K562 (cell line): Measurements from ENCODE around the gene HMGN1. TPM values are rescaled to one million over a fixed set of nuclear protein-coding genes. Genes with fewer than 3 reads are reported as not detected.
A peak's percentile ranks its signal among the peaks of the same experiment; 100 is the strongest.

Source experiments
- ATAC-seq: fragments of 200-7000 bp; cut with Tn5 transposase; 3 replicates; pipeline ENCODE4 v1.9.1; 2020; ENCODE audit warnings: moderate library complexity
- BruUV-seq: library from RNA; stranded (reverse); fragments of 400-500 nt; replicated peaks from 2 replicates; lab custom pipeline; 2021; lab: Mats Ljungman, UMichigan
- CTCF ChIA-PET: fragments of 300-600 bp; formaldehyde crosslinking; extraction: SDS; loops from one replicate; lab custom pipeline; 2021; ENCODE audit warnings: low intra/inter-chr PET ratio; lab: Yijun Ruan, JAX
- POLR2A ChIA-PET: fragments of 300-600, 350-650 bp; sonication (Branson Sonifier 250); formaldehyde crosslinking; extraction: SDS; loops from one replicate; lab custom pipeline; 2021; ENCODE audit warnings: antibody characterized with exemption, inconsistent platforms; lab: Yijun Ruan, JAX
- DNase-seq, 4 experiments: peaks; one replicate each; pipeline versions ENCODE4 v3.0.0 to v3.0.0-alpha.2; 2011 to 2018; ENCODE audit warnings: low spot score in 3 of 4, mixed read lengths in 3 of 4; ENCODE audit errors: extremely low read depth in 1 of 4
- FAIRE-seq: peaks from 2 replicates; lab custom pipeline; 2011; peaks lifted over from hg19 to GRCh38; lab: Jason Lieb, UNC
- H2AFZ ChIP-seq: 2 replicates; pipeline ENCODE4 v1.6.0; 2011; ENCODE audit warnings: low read depth, low read length, control low read depth, inconsistent platforms
- H3K27ac ChIP-seq: fragments of 200-600 bp; 3 replicates; pipeline ENCODE4 v1.8.0; 2011; ENCODE audit warnings: low read depth, mild to moderate bottlenecking, control low read depth, inconsistent platforms, low read length, moderate library complexity, mixed read lengths; ENCODE audit errors: extremely low read depth
- H3K27me3 ChIP-seq, 2 experiments: fragments of 300-600 bp in 1 of 2; 2 replicates in 1 of 2; 3 replicates in 1 of 2; pipeline versions ENCODE4 v1.6.0 to v1.8.0; 2011; ENCODE audit warnings: inconsistent platforms in 2 of 2, low read length in 2 of 2, mild to moderate bottlenecking in 1 of 2, mixed read lengths in 1 of 2, moderate library complexity in 1 of 2; ENCODE audit not compliant: control insufficient read depth in 2 of 2, insufficient read depth in 2 of 2
- H3K36me3 ChIP-seq: fragments of 300-600 bp; 3 replicates; pipeline ENCODE4 v1.8.0; 2011; ENCODE audit warnings: mild to moderate bottlenecking, low read length, inconsistent platforms; ENCODE audit not compliant: control insufficient read depth, insufficient read depth
- H3K4me1 ChIP-seq, 2 experiments: fragments of 200-600 bp in 1 of 2; replicated peaks in 1 of 2; 2 replicates in 1 of 2; 3 replicates in 1 of 2; pipeline versions ENCODE4 v1.5.1 to v1.8.0; 2011; ENCODE audit warnings: inconsistent platforms in 2 of 2, low read length in 2 of 2, mild to moderate bottlenecking in 1 of 2, mixed read lengths in 1 of 2, moderate library complexity in 1 of 2; ENCODE audit not compliant: control insufficient read depth in 2 of 2, insufficient read depth in 2 of 2
- H3K4me2 ChIP-seq: 2 replicates; pipeline ENCODE4 v1.6.1; 2011; ENCODE audit warnings: low read length, control low read depth, inconsistent platforms, mixed read lengths; ENCODE audit not compliant: insufficient read depth
- H3K4me3 ChIP-seq: fragments of 200-600 bp; sonication (generic), shearing (Covaris generic); 2 replicates; pipeline ENCODE4 v1.5.1; 2016; ENCODE audit warnings: control low read depth, inconsistent platforms
- H3K79me2 ChIP-seq: fragments of 200-600 bp; 3 replicates; pipeline ENCODE4 v1.8.0; 2011; ENCODE audit warnings: low read length, inconsistent platforms; ENCODE audit not compliant: control insufficient read depth, insufficient read depth
- H3K9ac ChIP-seq, 2 experiments: 2 replicates each; pipeline versions ENCODE4 v1.6.0 to v1.6.1; 2011; ENCODE audit warnings: low read depth in 2 of 2, low read length in 2 of 2, control low read depth in 1 of 2, inconsistent platforms in 1 of 2, mild to moderate bottlenecking in 1 of 2, mixed read lengths in 1 of 2; ENCODE audit not compliant: insufficient read depth in 1 of 2
- H3K9me1 ChIP-seq: one replicate; pipeline ENCODE4 v1.6.0; 2011; ENCODE audit warnings: inconsistent platforms, mild to moderate bottlenecking, low read length, moderate library complexity; ENCODE audit not compliant: control insufficient read depth, insufficient read depth
- H3K9me3 ChIP-seq: replicated peaks from 2 replicates; pipeline ENCODE4 v1.5.1; 2011; ENCODE audit warnings: low read depth, low read length, inconsistent platforms; ENCODE audit not compliant: control insufficient read depth, insufficient read depth
- H4K20me1 ChIP-seq: replicated peaks from 2 replicates; pipeline ENCODE4 v1.6.1; 2011; ENCODE audit warnings: low read length, inconsistent platforms, mixed read lengths; ENCODE audit not compliant: control insufficient read depth, insufficient read depth
- CEBPG ChIP-seq, 3 experiments: fragments of 200-800 bp in 1 of 3; sonication (Bioruptor generic) in 1 of 3; sonication (generic) in 1 of 3; formaldehyde crosslinking in 1 of 3; IDR thresholded peaks in 2 of 3; conservative IDR thresholded peaks in 1 of 3; 2 replicates each; pipeline versions ENCODE4 v1.6.1 to v1.8.0; 2016 to 2022; ENCODE audit warnings: missing compliant biosample characterization in 2 of 3, missing genetic modification characterization in 2 of 3, mild to moderate bottlenecking in 1 of 3, missing genetic modification reagents in 1 of 3
- DIDO1 ChIP-seq: fragments of 450-650 bp; IDR thresholded peaks from 2 replicates; pipeline ENCODE4 v1.6.1; 2016; ENCODE audit warnings: low read depth, missing biosample characterization, missing genetic modification characterization
- GATAD2A ChIP-seq: fragments of 450-650 bp; IDR thresholded peaks from 2 replicates; pipeline ENCODE4 v1.6.1; 2017
- IFI16 ChIP-seq: fragments of 250-450 bp; sonication (Bioruptor Pico); IDR thresholded peaks from 2 replicates; pipeline ENCODE4 v2.1.2; 2022; ENCODE audit warnings: mild to moderate bottlenecking, inconsistent platforms
- KLF16 ChIP-seq: IDR thresholded peaks from 2 replicates; pipeline ENCODE4 v1.6.1; 2016; ENCODE audit warnings: antibody characterized with exemption
- MAFK ChIP-seq: IDR thresholded peaks from 2 replicates; pipeline ENCODE4 v1.6.1; 2011; ENCODE audit warnings: low read length, improper control_type of control experiment
- MCM3 ChIP-seq: fragments of 450-650 bp; IDR thresholded peaks from 2 replicates; pipeline ENCODE4 v1.6.1; 2016
- RBM39 ChIP-seq: fragments of 200-400 bp; formaldehyde crosslinking; optimal IDR thresholded peaks from 2 replicates; pipeline ENCODE3; 2018; ENCODE audit warnings: low read depth, low read length
- SMARCA5 ChIP-seq: fragments of 450-650 bp; IDR thresholded peaks from 2 replicates; pipeline ENCODE4 v1.6.1; 2016
- STAT5A ChIP-seq: IDR thresholded peaks from 2 replicates; pipeline ENCODE4 v1.6.1; 2012; ENCODE audit warnings: low read length, inconsistent platforms, borderline replicate concordance
- WGBS: fragments of 100-300 bp; shearing (Covaris generic); methylation state at CpG from one replicate; pipeline ENCODE4 v1.1.6; 2016; ENCODE audit warnings: low coverage, mixed read lengths; ENCODE audit not compliant: insufficient coverage; ENCODE audit errors: missing lambda C conversion rate; 5-methylcytosine and 5-hydroxymethylcytosine counted together
- in situ Hi-C: fragments of 300-500 bp; cut with MboI; formaldehyde crosslinking; loops from 4 replicates; pipeline ENCODE4 v1.15.0; 2018; ENCODE audit warnings: inconsistent platforms, mixed read lengths
- intact Hi-C: fragments of 100-400 bp; cut with micrococcal nuclease; formaldehyde crosslinking; loops from 2 replicates; pipeline ENCODE4 v1.14.2; 2022
- polyA plus RNA-seq, 8 experiments: library from polyadenylated mRNA; depleted of rRNA in 4 of 8; stranded (reverse) in 5 of 8; unstranded in 3 of 8; fragments of >200 nt; fragmentation: Nextera tagmentation in 2 of 8; fragmentation: Illumina TruSeq in 1 of 8; extraction: Ambion mirVana in 2 of 8; extraction: Trizol in 1 of 8; gene quantifications; 2 replicates each; pipeline versions ENCODE4 v1.2.1 to v1.2.3, GENCODE V29; 2011 to 2014; ENCODE audit warnings: inconsistent platforms in 1 of 8, missing spikeins in 1 of 8
- total RNA-seq, 7 experiments: library from RNA; depleted of rRNA in 6 of 7; stranded (reverse); fragments of >200 nt in 6 of 7; fragmentation: Illumina TruSeq in 2 of 7; extraction: Trizol in 2 of 7; gene quantifications; 2 replicates each; pipeline versions ENCODE4 v1.2.1 to v1.2.3, GENCODE V29; 2011 to 2021; ENCODE audit warnings: low replicate concordance in 1 of 7
- TF ChIP-seq, protein P1 (sequence below): fragments of 200-800 bp; sonication (Bioruptor generic); IDR thresholded peaks from 2 replicates; pipeline ENCODE4 v1.6.1; 2016; ENCODE audit warnings: missing genetic modification characterization, missing compliant biosample characterization
- TF ChIP-seq, protein P2 (sequence below): sonication (generic); IDR thresholded peaks from 2 replicates; pipeline ENCODE4 v1.6.1; 2016

Gene HMGN1
- total and polyA plus RNA-seq, 9 of the 15 experiments (the other 6 are each of a cell fraction or from before 2014, with no cell fraction given) = 124 to 626 (median 498) TPM

DNA sequence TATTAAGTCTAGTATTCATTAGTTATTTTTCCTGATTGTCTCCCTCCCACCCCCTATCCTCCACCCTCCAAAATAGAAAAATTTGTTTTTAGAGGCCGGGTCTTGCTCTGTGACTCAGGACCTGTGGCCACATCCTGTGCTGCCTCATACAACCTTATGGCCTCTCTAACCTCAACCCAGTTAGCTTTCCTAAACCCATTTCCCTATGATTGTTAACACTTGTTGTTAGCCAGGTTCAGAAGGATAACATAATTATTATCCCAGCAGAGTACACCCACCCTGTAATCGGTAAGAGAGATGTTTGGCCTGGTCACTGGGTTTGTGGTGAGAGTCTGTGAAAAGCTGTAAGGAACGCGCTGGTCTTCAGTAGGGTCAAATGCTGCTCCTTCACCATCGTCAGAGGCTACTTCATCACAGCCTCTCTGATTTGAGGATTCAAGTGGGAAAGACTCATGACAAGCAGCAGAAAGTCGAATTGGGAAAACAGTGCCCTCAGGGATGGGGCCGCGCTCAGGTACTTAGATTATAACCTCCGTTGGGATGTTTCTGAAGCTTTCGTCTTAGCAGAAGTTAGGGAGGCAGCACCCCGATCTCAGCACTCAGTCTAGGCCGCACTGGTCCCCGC lies 35.9 kb upstream of the HMGN1 start:
- BruUV-seq = no TSS peak
- ChIA-PET POLR2A (interaction anchor here (0.6 to 1.3 kb wide), 5 partner anchors 35 to 69 kb away, joined by 3 to 5 read pairs (median 3); no protein-coding TSS in a partner anchor), CTCF (no interaction called here)
- Histone ChIP-seq H3K36me3 (no peaks in the 10 kb centered on the region), H3K9me3 (no peaks in the 10 kb centered on the region), H4K20me1 (no peaks in the 10 kb centered on the region), H3K4me2 (no peak overlapping the region), H3K27ac (no peak overlapping the region), H3K9me1 (no peaks in the 10 kb centered on the region), H2AFZ (no peak overlapping the region), H3K4me3 (no peak overlapping the region), H3K79me2 (peaks cover 44% of the 10 kb centered on the region), H3K4me1 (peaks cover 19 to 38% of the 10 kb centered on the region in 2 experiments), H3K9ac (no peak overlapping the region), H3K27me3 (no peaks in the 10 kb centered on the region)
- no peak for ATAC-seq
- WGBS = 81% methylated on average over 13 of the region's 13 CpGs
- in situ Hi-C loops (loop anchor here (5.0 kb wide), 2 partner anchors 53 to 67 kb away; no protein-coding TSS in a partner anchor), intact Hi-C loops (loop anchor here (5.0 kb wide), 1 partner anchor 202 kb away; the partner anchor contains the start of gene PSMG1)
- no peak for FAIRE-seq
- DNase-seq = no peak
- TF ChIP-seq RBM39 (no peak), MAFK (no peak), STAT5A (no peak), GATAD2A (no peak), MCM3 (no peak), CEBPG (CRISPR knock-in tag; IDR thresholded peaks at IDR 0.05) (no peak), CEBPG (tag; conservative IDR thresholded peaks at IDR 0.05 in 1 of 2, IDR thresholded peaks at IDR 0.05 in 1 of 2) (0 out of 4 replicates have a peak, but pooled peaks of 1 of the 2 experiments have one; percentile 11), IFI16 (CRISPR knock-in tag) (no peak), KLF16 (no peak), DIDO1 (tag) (no peak), SMARCA5 (no peak)
- TF ChIP-seq, protein P1, sequence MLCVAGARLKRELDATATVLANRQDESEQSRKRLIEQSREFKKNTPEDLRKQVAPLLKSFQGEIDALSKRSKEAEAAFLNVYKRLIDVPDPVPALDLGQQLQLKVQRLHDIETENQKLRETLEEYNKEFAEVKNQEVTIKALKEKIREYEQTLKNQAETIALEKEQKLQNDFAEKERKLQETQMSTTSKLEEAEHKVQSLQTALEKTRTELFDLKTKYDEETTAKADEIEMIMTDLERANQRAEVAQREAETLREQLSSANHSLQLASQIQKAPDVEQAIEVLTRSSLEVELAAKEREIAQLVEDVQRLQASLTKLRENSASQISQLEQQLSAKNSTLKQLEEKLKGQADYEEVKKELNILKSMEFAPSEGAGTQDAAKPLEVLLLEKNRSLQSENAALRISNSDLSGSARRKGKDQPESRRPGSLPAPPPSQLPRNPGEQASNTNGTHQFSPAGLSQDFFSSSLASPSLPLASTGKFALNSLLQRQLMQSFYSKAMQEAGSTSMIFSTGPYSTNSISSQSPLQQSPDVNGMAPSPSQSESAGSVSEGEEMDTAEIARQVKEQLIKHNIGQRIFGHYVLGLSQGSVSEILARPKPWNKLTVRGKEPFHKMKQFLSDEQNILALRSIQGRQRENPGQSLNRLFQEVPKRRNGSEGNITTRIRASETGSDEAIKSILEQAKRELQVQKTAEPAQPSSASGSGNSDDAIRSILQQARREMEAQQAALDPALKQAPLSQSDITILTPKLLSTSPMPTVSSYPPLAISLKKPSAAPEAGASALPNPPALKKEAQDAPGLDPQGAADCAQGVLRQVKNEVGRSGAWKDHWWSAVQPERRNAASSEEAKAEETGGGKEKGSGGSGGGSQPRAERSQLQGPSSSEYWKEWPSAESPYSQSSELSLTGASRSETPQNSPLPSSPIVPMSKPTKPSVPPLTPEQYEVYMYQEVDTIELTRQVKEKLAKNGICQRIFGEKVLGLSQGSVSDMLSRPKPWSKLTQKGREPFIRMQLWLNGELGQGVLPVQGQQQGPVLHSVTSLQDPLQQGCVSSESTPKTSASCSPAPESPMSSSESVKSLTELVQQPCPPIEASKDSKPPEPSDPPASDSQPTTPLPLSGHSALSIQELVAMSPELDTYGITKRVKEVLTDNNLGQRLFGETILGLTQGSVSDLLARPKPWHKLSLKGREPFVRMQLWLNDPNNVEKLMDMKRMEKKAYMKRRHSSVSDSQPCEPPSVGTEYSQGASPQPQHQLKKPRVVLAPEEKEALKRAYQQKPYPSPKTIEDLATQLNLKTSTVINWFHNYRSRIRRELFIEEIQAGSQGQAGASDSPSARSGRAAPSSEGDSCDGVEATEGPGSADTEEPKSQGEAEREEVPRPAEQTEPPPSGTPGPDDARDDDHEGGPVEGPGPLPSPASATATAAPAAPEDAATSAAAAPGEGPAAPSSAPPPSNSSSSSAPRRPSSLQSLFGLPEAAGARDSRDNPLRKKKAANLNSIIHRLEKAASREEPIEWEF (CRISPR knock-in tag) = no peak
- TF ChIP-seq, protein P2, sequence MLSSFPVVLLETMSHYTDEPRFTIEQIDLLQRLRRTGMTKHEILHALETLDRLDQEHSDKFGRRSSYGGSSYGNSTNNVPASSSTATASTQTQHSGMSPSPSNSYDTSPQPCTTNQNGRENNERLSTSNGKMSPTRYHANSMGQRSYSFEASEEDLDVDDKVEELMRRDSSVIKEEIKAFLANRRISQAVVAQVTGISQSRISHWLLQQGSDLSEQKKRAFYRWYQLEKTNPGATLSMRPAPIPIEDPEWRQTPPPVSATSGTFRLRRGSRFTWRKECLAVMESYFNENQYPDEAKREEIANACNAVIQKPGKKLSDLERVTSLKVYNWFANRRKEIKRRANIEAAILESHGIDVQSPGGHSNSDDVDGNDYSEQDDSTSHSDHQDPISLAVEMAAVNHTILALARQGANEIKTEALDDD = peak; percentile 64
